GM12878 (cell line): ENCODE results near the gene FDPS. TPM values are rescaled to one million over a fixed set of nuclear protein-coding genes. Genes with fewer than 3 reads are reported as not detected.

Experiments used
- ATAC-seq: fragments of 200-7000 bp; cut with Tn5 transposase; 3 replicates; pipeline ENCODE4 v1.9.1; 2020; ENCODE audit warnings: mild to moderate bottlenecking, moderate library complexity
- BruUV-seq: library from RNA; stranded (reverse); fragments of 400-500 nt; replicated peaks from 2 replicates; lab custom pipeline; 2021; lab: Mats Ljungman, UMichigan
- CTCF ChIA-PET: fragments of 300-600 bp; sonication (Branson Sonifier 250); formaldehyde crosslinking; extraction: SDS; loops from one replicate; lab custom pipeline; 2021; ENCODE audit warnings: inconsistent platforms; lab: Yijun Ruan, JAX
- POLR2A ChIA-PET: fragments of 350-600 bp; formaldehyde crosslinking; extraction: SDS; loops from one replicate; lab custom pipeline; 2021; ENCODE audit warnings: inconsistent platforms; lab: Charles Lee
- RAD21 ChIA-PET: fragments of 300-600 bp; sonication (Branson Sonifier 250); formaldehyde crosslinking; loops from one replicate; lab custom pipeline; 2023; ENCODE audit warnings: antibody characterized with exemption; ENCODE audit not compliant: unreplicated experiment; lab: Charles Lee
- SMC1A ChIA-PET: fragments of 300-600 bp; sonication (Branson Sonifier 250); formaldehyde crosslinking; loops from one replicate; lab custom pipeline; 2023; ENCODE audit not compliant: unreplicated experiment, uncharacterized antibody; lab: Charles Lee
- DNase-seq: peaks from one replicate; pipeline ENCODE4 v3.0.0-alpha.2; 2011; ENCODE audit warnings: low read depth, low spot score
- FAIRE-seq: peaks from 3 replicates; lab custom pipeline; 2011; peaks lifted over from hg19 to GRCh38; lab: Jason Lieb, UNC
- H2AFZ ChIP-seq: 2 replicates; pipeline ENCODE4 v1.6.0; 2011; ENCODE audit warnings: low read depth, low read length, control low read depth; ENCODE audit not compliant: control insufficient read depth
- H3K27ac ChIP-seq: 2 replicates; pipeline ENCODE4 v1.5.1; 2011; ENCODE audit warnings: control low read depth; ENCODE audit not compliant: control insufficient read depth, insufficient read depth
- H3K27me3 ChIP-seq, 2 experiments: replicated peaks in 1 of 2; 2 replicates each; pipeline versions ENCODE4 v1.6.0 to v1.6.1; 2011; ENCODE audit warnings: low read length in 1 of 2; ENCODE audit not compliant: control insufficient read depth in 2 of 2, insufficient read depth in 2 of 2
- H3K36me3 ChIP-seq, 2 experiments: 2 replicates each; pipeline ENCODE4 v1.5.1; 2011; ENCODE audit warnings: low read length in 1 of 2; ENCODE audit not compliant: control insufficient read depth in 2 of 2, insufficient read depth in 2 of 2
- H3K4me1 ChIP-seq: 2 replicates; pipeline ENCODE4 v1.6.1; 2011; ENCODE audit warnings: mild to moderate bottlenecking, low read length, moderate library complexity, mixed read lengths; ENCODE audit not compliant: control insufficient read depth, insufficient read depth
- H3K4me2 ChIP-seq: 2 replicates; pipeline ENCODE4 v1.6.0; 2011; ENCODE audit warnings: control low read depth; ENCODE audit not compliant: control insufficient read depth, insufficient read depth
- H3K4me3 ChIP-seq: fragments of 200-600 bp; sonication (generic); 2 replicates; pipeline ENCODE4 v1.5.1; 2016
- H3K79me2 ChIP-seq: 2 replicates; pipeline ENCODE4 v1.6.0; 2011; ENCODE audit warnings: low read length; ENCODE audit not compliant: control insufficient read depth, insufficient read depth
- H3K9ac ChIP-seq: 2 replicates; pipeline ENCODE4 v1.8.0; 2011; ENCODE audit warnings: low read length, control low read depth, mixed read lengths; ENCODE audit not compliant: control insufficient read depth, insufficient read depth
- H3K9me3 ChIP-seq: replicated peaks from 3 replicates; pipeline ENCODE4 v1.5.1; 2011; ENCODE audit warnings: mild to moderate bottlenecking, low read length; ENCODE audit not compliant: control insufficient read depth, insufficient read depth
- H4K20me1 ChIP-seq: 2 replicates; pipeline ENCODE4 v1.6.0; 2011; ENCODE audit not compliant: control insufficient read depth, insufficient read depth
- BCLAF1 ChIP-seq: fragments of 450-650 bp; IDR thresholded peaks from 2 replicates; pipeline ENCODE4 v1.6.1; 2017; ENCODE audit warnings: antibody characterized with exemption, mild to moderate bottlenecking, moderate library complexity
- DPF2 ChIP-seq: fragments of 450-650 bp; IDR thresholded peaks from 2 replicates; pipeline ENCODE4 v1.6.1; 2017; ENCODE audit warnings: mild to moderate bottlenecking
- E2F4 ChIP-seq: IDR thresholded peaks from 2 replicates; pipeline ENCODE4 v1.6.1; 2012; ENCODE audit warnings: low read depth, low read length, improper control_type of control experiment
- HSF1 ChIP-seq: fragments of 150-350 bp; IDR thresholded peaks from 2 replicates; pipeline ENCODE4 v1.6.1; 2014; ENCODE audit warnings: mild to moderate bottlenecking, low read depth, low read length
- JUND ChIP-seq: IDR thresholded peaks from 2 replicates; pipeline ENCODE4 v1.6.1; 2012; ENCODE audit warnings: low read depth, mild to moderate bottlenecking, low read length, improper control_type of control experiment, moderate library complexity
- KAT2A ChIP-seq: conservative IDR thresholded peaks from 2 replicates; pipeline ENCODE4 v1.6.1; 2011; ENCODE audit warnings: low read depth, low read length; ENCODE audit not compliant: control insufficient read depth
- PBX3 ChIP-seq: IDR thresholded peaks from 2 replicates; pipeline ENCODE4 v1.6.1; 2011; ENCODE audit warnings: mild to moderate bottlenecking, low read depth, low read length, moderate library complexity; ENCODE audit not compliant: insufficient replicate concordance
- POLR2AphosphoS2 ChIP-seq: IDR thresholded peaks from 2 replicates; pipeline ENCODE4 v1.6.1; 2011; ENCODE audit warnings: low read depth, mild to moderate bottlenecking, low read length, improper control_type of control experiment, moderate library complexity
- RELB ChIP-seq: fragments of 450-650 bp; IDR thresholded peaks from 2 replicates; pipeline ENCODE4 v1.6.1; 2017; ENCODE audit warnings: low read depth, mild to moderate bottlenecking, moderate library complexity
- ZBTB33 ChIP-seq: fragments of 450-650 bp; IDR thresholded peaks from 2 replicates; pipeline ENCODE4 v1.6.1; 2017; ENCODE audit warnings: mild to moderate bottlenecking
- ZNF24 ChIP-seq: fragments of 450-650 bp; IDR thresholded peaks from 2 replicates; pipeline ENCODE4 v1.6.1; 2017; ENCODE audit warnings: antibody characterized with exemption, mild to moderate bottlenecking
- WGBS: methylation state at CpG from one replicate; pipeline ENCODE4 v1.1.6; 2016; ENCODE audit warnings: low lambda C conversion rate; ENCODE audit not compliant: insufficient replicate concordance, insufficient coverage; ENCODE audit errors: missing lambda C conversion rate; 5-methylcytosine and 5-hydroxymethylcytosine counted together
- in situ Hi-C: fragments of 300-500 bp; cut with MboI; formaldehyde crosslinking; loops from 9 replicates; pipeline ENCODE4 v1.14.3; 2018; ENCODE audit warnings: mixed read lengths
- intact Hi-C: fragments of 100-400 bp; cut with micrococcal nuclease; formaldehyde crosslinking; loops from one replicate; pipeline ENCODE4 v1.14.2; 2022; ENCODE audit not compliant: unreplicated experiment
- polyA plus RNA-seq, 11 experiments: library from polyadenylated mRNA; depleted of rRNA in 4 of 11; unstranded in 6 of 11; stranded (reverse) in 5 of 11; fragments of >200 nt; fragmentation: Nextera tagmentation in 4 of 11; fragmentation: Illumina TruSeq in 1 of 11; extraction: Ambion mirVana in 4 of 11; extraction: Trizol in 1 of 11; gene quantifications; 1 replicate in 1 of 11; 2 replicates in 10 of 11; pipeline versions ENCODE4 v1.2.1 to v1.2.3, GENCODE V29; 2011 to 2016; ENCODE audit warnings: inconsistent platforms in 2 of 11, missing spikeins in 2 of 11, low read depth in 1 of 11
- total RNA-seq, 4 experiments: library from RNA; depleted of rRNA in 3 of 4; stranded (reverse); fragments of >200 nt in 3 of 4; fragmentation: Illumina TruSeq in 1 of 4; extraction: Trizol in 1 of 4; gene quantifications; 2 replicates each; pipeline versions ENCODE4 v1.2.1 to v1.2.3, GENCODE V29; 2013 to 2021

Gene FDPS
- total and polyA plus RNA-seq, 10 of the 15 experiments (the other 5 are each of a cell fraction or from before 2014, with no cell fraction given), result 405 to 1,156 (median 487) TPM

GRCh38 chr1:155285631-155286044 is 23.0 kb upstream of the FDPS start:
- H3K9ac ChIP-seq, result no peak overlapping the region

More at GRCh38 chr1:155285631-155286044, 23.0 kb upstream of the FDPS start:
- intact Hi-C loops (no loop called here), in situ Hi-C loops (no loop called here)
- WGBS, result 89% methylated on average over 18 of the region's 18 CpGs
- Histone ChIP-seq H3K9me3 (no peaks in the 10 kb centered on the region), H3K27me3 (no peaks in the 10 kb centered on the region), H3K4me3 (no peak overlapping the region), H4K20me1 (no peaks in the 10 kb centered on the region), H3K36me3 (no peaks in the 10 kb centered on the region), H3K27ac (no peak overlapping the region), H2AFZ (no peak overlapping the region), H3K4me1 (no peaks in the 10 kb centered on the region), H3K4me2 (no peak overlapping the region), H3K79me2 (no peaks in the 10 kb centered on the region)
- DNase-seq, result no peak
- ChIA-PET CTCF (interaction anchor here (0.5 to 1.3 kb wide), 4 partner anchors 27 to 723 kb away, joined by 3 to 4 read pairs (median 3); no protein-coding TSS in a partner anchor), POLR2A (interaction anchor here (0.5 kb wide), 2 partner anchors 124 to 546 kb away, joined by 3 to 5 read pairs; no protein-coding TSS in a partner anchor), RAD21 (interaction anchor here (0.6 kb wide), 1 partner anchor 18 kb away, joined by 3 read pairs; no protein-coding TSS in a partner anchor), SMC1A (interaction anchor here (0.6 kb wide), 1 partner anchor 490 kb away, joined by 4 read pairs; no protein-coding TSS in a partner anchor)
- FAIRE-seq, result no peak
- no TSS peak for BruUV-seq
- no peak for ATAC-seq
- TF ChIP-seq RELB (no peak), PBX3 (no peak), POLR2AphosphoS2 (no peak), KAT2A (no peak), E2F4 (no peak), DPF2 (no peak), JUND (no peak), BCLAF1 (no peak), HSF1 (no peak), ZNF24 (no peak), ZBTB33 (no peak)
